Liver (tissue), 9 donors: ENCODE data around the gene SMIM26. TPM values are rescaled to one million over a fixed set of nuclear protein-coding genes. Genes with fewer than 3 reads are reported as not detected.

Experiments used
- DNase-seq: peaks from one replicate; pipeline ENCODE4 v3.0.0-alpha.2; 2017; ENCODE audit warnings: low spot score
- H3K27ac ChIP-seq, 2 donors: one replicate each; pipeline ENCODE4 v1.7.0; 2013; ENCODE audit warnings: inconsistent platforms in 2 of 2, low read length in 2 of 2, control low read depth in 1 of 2, low read depth in 1 of 2, mild to moderate bottlenecking in 1 of 2
- H3K27me3 ChIP-seq, 4 donors: one replicate each; pipeline versions ENCODE4 v1.6.1 to v1.7.0; 2013; ENCODE audit warnings: low read length in 3 of 4, inconsistent platforms in 1 of 4, mild to moderate bottlenecking in 1 of 4, moderate library complexity in 1 of 4; ENCODE audit not compliant: control insufficient read depth in 4 of 4, insufficient read depth in 4 of 4
- H3K36me3 ChIP-seq, 4 donors: one replicate each; pipeline versions ENCODE4 v1.6.1 to v1.7.0; 2013; ENCODE audit warnings: low read length in 3 of 4, mild to moderate bottlenecking in 3 of 4, low read depth in 1 of 4, moderate library complexity in 1 of 4; ENCODE audit not compliant: control insufficient read depth in 4 of 4, insufficient read depth in 3 of 4
- H3K4me1 ChIP-seq, 4 donors: one replicate each; pipeline versions ENCODE4 v1.6.1 to v1.7.0; 2013; ENCODE audit warnings: low read length in 3 of 4, mild to moderate bottlenecking in 3 of 4, moderate library complexity in 1 of 4; ENCODE audit not compliant: control insufficient read depth in 4 of 4, insufficient read depth in 4 of 4
- H3K4me3 ChIP-seq, 3 donors: one replicate each; pipeline versions ENCODE4 v1.6.1 to v1.7.0; 2013; ENCODE audit warnings: low read length in 3 of 3, control low read depth in 1 of 3, low read depth in 1 of 3, mild to moderate bottlenecking in 1 of 3
- H3K9ac ChIP-seq, 2 donors: one replicate each; pipeline ENCODE4 v1.7.0; 2013; ENCODE audit warnings: low read length in 2 of 2, mild to moderate bottlenecking in 2 of 2, moderate library complexity in 2 of 2, control low read depth in 1 of 2, low read depth in 1 of 2
- H3K9me3 ChIP-seq, 4 donors: one replicate each; pipeline versions ENCODE4 v1.6.1 to v1.7.0; 2013; ENCODE audit warnings: low read length in 3 of 4; ENCODE audit not compliant: control insufficient read depth in 4 of 4
- EGR1 ChIP-seq, 2 donors: IDR thresholded peaks; 2 replicates each; pipeline ENCODE4 v1.6.1; 2016 to 2018; ENCODE audit warnings: antibody characterized with exemption in 2 of 2, low read depth in 2 of 2
- FOXA1 ChIP-seq: IDR thresholded peaks from 2 replicates; pipeline ENCODE4 v1.6.1; 2016; ENCODE audit warnings: antibody characterized with exemption
- FOXA2 ChIP-seq: IDR thresholded peaks from 2 replicates; pipeline ENCODE4 v1.6.1; 2016; ENCODE audit warnings: antibody characterized with exemption
- GABPA ChIP-seq, 2 donors: IDR thresholded peaks in 1 of 2; conservative IDR thresholded peaks in 1 of 2; 2 replicates each; pipeline ENCODE4 v1.6.1; 2016; ENCODE audit warnings: antibody characterized with exemption in 2 of 2, mild to moderate bottlenecking in 1 of 2, moderate library complexity in 1 of 2
- HNF4G ChIP-seq: IDR thresholded peaks from 2 replicates; pipeline ENCODE4 v1.6.1; 2016; ENCODE audit warnings: antibody characterized with exemption
- JUND ChIP-seq, 2 donors: IDR thresholded peaks; 2 replicates each; pipeline ENCODE4 v1.6.1; 2016; ENCODE audit warnings: antibody characterized with exemption in 2 of 2
- RXRA ChIP-seq, 2 donors: IDR thresholded peaks; 2 replicates each; pipeline ENCODE4 v1.6.1; 2017 to 2018; ENCODE audit warnings: antibody characterized with exemption in 2 of 2, mild to moderate bottlenecking in 1 of 2
- SP1 ChIP-seq: IDR thresholded peaks from 2 replicates; pipeline ENCODE4 v1.6.1; 2018; ENCODE audit warnings: antibody characterized with exemption, mild to moderate bottlenecking
- TAF1 ChIP-seq: conservative IDR thresholded peaks from 2 replicates; pipeline ENCODE4 v1.6.1; 2016; ENCODE audit warnings: antibody characterized with exemption, mild to moderate bottlenecking
- YY1 ChIP-seq: IDR thresholded peaks from 2 replicates; pipeline ENCODE4 v1.6.1; 2016; ENCODE audit warnings: antibody characterized with exemption, mild to moderate bottlenecking
- WGBS: extraction: QIAGEN DNeasy Blood & Tissue Kit; methylation state at CpG from one replicate; pipeline ENCODE4 v1.1.7; 2013; 5-methylcytosine and 5-hydroxymethylcytosine counted together
- polyA plus RNA-seq, 2 donors: library from polyadenylated mRNA; stranded (reverse) in 1 of 2; unstranded in 1 of 2; fragments of 200-250 nt in 1 of 2; fragments of >200 nt in 1 of 2; fragmentation: Nextera tagmentation in 1 of 2; extraction: Ambion mirVana in 1 of 2; gene quantifications; one replicate each; pipeline versions ENCODE4 v1.2.1 to v1.2.3, GENCODE V29; 2013 to 2015
- total RNA-seq, 2 donors: library from RNA; depleted of rRNA; stranded (reverse); fragments of >200 nt; gene quantifications; one replicate each; pipeline ENCODE4 v1.2.3, GENCODE V29; 2014
- TF ChIP-seq, protein P1 (sequence below): IDR thresholded peaks from 2 replicates; pipeline ENCODE4 v1.6.1; 2016; ENCODE audit warnings: antibody characterized with exemption, mild to moderate bottlenecking
- TF ChIP-seq, protein P2 (sequence below): IDR thresholded peaks from 2 replicates; pipeline ENCODE4 v1.6.1; 2016; ENCODE audit warnings: antibody characterized with exemption
- TF ChIP-seq, protein P3 (sequence below): fragments of 150-350 bp; IDR thresholded peaks from 2 replicates; pipeline ENCODE4 v1.5.1; 2017; ENCODE audit warnings: improper control_type of control experiment, low read depth, low read length; ENCODE audit not compliant: missing input control
- TF ChIP-seq, protein P4 (sequence below): IDR thresholded peaks from 2 replicates; pipeline ENCODE4 v1.6.1; 2016; ENCODE audit warnings: antibody characterized with exemption
- TF ChIP-seq, protein P5 (sequence below): IDR thresholded peaks from 2 replicates; pipeline ENCODE4 v1.6.1; 2016; ENCODE audit warnings: antibody characterized with exemption
- donor health status: healthy.
- donor health status: healthy.
- donor health status: healthy.
- donor health status: healthy.
- donor health status: healthy.

The SMIM26 gene
- total and polyA plus RNA-seq, 4 donors, result 37.4 to 142 (median 54.5) TPM

DNA sequence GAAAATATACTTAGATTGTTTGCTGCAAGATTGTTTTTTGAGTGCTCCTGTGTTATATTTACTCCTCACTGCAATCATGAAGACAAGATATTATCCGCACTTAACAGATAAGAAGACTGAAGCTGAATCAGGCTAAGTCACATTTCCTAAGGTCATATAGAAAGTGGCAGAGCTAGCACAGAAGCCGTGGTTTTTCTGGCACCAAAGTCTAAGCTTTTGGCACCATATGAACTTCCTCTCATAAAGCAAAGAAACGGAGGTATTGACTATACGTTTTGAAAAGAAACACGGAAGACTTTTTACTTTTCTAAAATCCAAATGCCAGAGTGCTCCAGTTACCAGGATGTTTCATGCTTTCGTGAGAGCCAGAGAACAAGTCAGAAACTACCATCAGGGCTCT is 11.3 kb downstream of the SMIM26 start:
- no peak overlapping the region for H3K4me3 ChIP-seq
- H3K9ac ChIP-seq, result no peak overlapping the region
- H3K27ac ChIP-seq, result no peak overlapping the region
- no peaks in the 10 kb centered on the region for H3K27me3 ChIP-seq
- no peaks in the 10 kb centered on the region for H3K4me1 ChIP-seq
- TF ChIP-seq, protein P1, sequence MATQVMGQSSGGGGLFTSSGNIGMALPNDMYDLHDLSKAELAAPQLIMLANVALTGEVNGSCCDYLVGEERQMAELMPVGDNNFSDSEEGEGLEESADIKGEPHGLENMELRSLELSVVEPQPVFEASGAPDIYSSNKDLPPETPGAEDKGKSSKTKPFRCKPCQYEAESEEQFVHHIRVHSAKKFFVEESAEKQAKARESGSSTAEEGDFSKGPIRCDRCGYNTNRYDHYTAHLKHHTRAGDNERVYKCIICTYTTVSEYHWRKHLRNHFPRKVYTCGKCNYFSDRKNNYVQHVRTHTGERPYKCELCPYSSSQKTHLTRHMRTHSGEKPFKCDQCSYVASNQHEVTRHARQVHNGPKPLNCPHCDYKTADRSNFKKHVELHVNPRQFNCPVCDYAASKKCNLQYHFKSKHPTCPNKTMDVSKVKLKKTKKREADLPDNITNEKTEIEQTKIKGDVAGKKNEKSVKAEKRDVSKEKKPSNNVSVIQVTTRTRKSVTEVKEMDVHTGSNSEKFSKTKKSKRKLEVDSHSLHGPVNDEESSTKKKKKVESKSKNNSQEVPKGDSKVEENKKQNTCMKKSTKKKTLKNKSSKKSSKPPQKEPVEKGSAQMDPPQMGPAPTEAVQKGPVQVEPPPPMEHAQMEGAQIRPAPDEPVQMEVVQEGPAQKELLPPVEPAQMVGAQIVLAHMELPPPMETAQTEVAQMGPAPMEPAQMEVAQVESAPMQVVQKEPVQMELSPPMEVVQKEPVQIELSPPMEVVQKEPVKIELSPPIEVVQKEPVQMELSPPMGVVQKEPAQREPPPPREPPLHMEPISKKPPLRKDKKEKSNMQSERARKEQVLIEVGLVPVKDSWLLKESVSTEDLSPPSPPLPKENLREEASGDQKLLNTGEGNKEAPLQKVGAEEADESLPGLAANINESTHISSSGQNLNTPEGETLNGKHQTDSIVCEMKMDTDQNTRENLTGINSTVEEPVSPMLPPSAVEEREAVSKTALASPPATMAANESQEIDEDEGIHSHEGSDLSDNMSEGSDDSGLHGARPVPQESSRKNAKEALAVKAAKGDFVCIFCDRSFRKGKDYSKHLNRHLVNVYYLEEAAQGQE, result no peak
- TF ChIP-seq, protein P2, sequence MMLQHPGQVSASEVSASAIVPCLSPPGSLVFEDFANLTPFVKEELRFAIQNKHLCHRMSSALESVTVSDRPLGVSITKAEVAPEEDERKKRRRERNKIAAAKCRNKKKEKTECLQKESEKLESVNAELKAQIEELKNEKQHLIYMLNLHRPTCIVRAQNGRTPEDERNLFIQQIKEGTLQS, result no peak
- no peak for TF ChIP-seq GABPA (IDR thresholded peaks at IDR 0.05 in 1 of 2, conservative IDR thresholded peaks at IDR 0.05 in 1 of 2)
- no peak for TF ChIP-seq EGR1 (IDR thresholded peaks at IDR 0.05; ENCODE audit: low read depth in 2 of 2)
- no peak for TF ChIP-seq SP1
- TF ChIP-seq JUND (IDR thresholded peaks at IDR 0.05), result no peak
- TF ChIP-seq, protein P3, sequence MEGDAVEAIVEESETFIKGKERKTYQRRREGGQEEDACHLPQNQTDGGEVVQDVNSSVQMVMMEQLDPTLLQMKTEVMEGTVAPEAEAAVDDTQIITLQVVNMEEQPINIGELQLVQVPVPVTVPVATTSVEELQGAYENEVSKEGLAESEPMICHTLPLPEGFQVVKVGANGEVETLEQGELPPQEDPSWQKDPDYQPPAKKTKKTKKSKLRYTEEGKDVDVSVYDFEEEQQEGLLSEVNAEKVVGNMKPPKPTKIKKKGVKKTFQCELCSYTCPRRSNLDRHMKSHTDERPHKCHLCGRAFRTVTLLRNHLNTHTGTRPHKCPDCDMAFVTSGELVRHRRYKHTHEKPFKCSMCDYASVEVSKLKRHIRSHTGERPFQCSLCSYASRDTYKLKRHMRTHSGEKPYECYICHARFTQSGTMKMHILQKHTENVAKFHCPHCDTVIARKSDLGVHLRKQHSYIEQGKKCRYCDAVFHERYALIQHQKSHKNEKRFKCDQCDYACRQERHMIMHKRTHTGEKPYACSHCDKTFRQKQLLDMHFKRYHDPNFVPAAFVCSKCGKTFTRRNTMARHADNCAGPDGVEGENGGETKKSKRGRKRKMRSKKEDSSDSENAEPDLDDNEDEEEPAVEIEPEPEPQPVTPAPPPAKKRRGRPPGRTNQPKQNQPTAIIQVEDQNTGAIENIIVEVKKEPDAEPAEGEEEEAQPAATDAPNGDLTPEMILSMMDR, result no peak
- no peak for TF ChIP-seq HNF4G
- WGBS, result 62% methylated on average over 6 of the region's 6 CpGs
- H3K36me3 ChIP-seq, result no peaks in the 10 kb centered on the region
- no peaks in the 10 kb centered on the region for H3K9me3 ChIP-seq
- no peak for DNase-seq

DNA sequence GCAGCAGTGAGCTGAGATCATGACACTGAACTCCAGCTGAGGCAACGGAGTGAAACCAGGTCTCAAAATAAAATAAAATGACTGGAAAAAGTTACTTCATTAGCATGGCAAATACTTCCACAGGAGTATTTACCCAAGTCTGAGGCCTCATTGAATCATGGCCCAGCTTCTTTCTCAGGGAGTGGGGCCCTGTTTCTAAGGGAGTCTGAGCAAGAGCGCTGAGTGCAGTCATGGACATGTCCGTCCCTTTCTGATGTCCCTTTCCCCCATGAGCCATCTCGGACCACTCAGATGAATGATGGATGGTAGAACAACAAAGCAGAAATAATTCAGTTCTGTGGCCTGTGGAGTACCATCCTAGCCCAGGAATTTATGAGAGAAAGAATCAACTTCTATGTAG is 12.8 kb downstream of the SMIM26 start:
- Histone ChIP-seq H3K9me3 (no peaks in the 10 kb centered on the region), H3K4me1 (no peaks in the 10 kb centered on the region), H3K27ac (no peak overlapping the region), H3K27me3 (no peaks in the 10 kb centered on the region), H3K9ac (no peak overlapping the region), H3K4me3 (no peak overlapping the region), H3K36me3 (no peaks in the 10 kb centered on the region)
- TF ChIP-seq, protein P3, result no peak
- TF ChIP-seq YY1, result no peak
- TF ChIP-seq, protein P4, sequence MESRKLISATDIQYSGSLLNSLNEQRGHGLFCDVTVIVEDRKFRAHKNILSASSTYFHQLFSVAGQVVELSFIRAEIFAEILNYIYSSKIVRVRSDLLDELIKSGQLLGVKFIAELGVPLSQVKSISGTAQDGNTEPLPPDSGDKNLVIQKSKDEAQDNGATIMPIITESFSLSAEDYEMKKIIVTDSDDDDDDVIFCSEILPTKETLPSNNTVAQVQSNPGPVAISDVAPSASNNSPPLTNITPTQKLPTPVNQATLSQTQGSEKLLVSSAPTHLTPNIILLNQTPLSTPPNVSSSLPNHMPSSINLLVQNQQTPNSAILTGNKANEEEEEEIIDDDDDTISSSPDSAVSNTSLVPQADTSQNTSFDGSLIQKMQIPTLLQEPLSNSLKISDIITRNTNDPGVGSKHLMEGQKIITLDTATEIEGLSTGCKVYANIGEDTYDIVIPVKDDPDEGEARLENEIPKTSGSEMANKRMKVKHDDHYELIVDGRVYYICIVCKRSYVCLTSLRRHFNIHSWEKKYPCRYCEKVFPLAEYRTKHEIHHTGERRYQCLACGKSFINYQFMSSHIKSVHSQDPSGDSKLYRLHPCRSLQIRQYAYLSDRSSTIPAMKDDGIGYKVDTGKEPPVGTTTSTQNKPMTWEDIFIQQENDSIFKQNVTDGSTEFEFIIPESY, result no peak
- TF ChIP-seq TAF1, result no peak
- TF ChIP-seq EGR1 (IDR thresholded peaks at IDR 0.05; ENCODE audit: low read depth in 2 of 2), result no peak
- TF ChIP-seq SP1, result no peak
- no peak for TF ChIP-seq FOXA1
- no peak for TF ChIP-seq RXRA (IDR thresholded peaks at IDR 0.05)
- TF ChIP-seq, protein P5, sequence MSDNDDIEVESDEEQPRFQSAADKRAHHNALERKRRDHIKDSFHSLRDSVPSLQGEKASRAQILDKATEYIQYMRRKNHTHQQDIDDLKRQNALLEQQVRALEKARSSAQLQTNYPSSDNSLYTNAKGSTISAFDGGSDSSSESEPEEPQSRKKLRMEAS, result no peak
- TF ChIP-seq, protein P1, result no peak
- TF ChIP-seq FOXA2, result no peak
- DNase-seq, result no peak
- 94% methylated on average over 4 of the region's 4 CpGs for WGBS
